ENCODE measurements around the gene SLC39A1.
A peak's percentile ranks its signal among the peaks of the same experiment; 100 is the strongest.

Gene SLC39A1

GRCh38 chr1:153945131-153945794 lies 18.1 kb downstream of the SLC39A1 start:
- H3K4me3 ChIP-seq (ENCODE audit: low read depth, low read length, poor library complexity, severe bottlenecking): peak overlapping the region; percentile 82
- peaks cover 56% of the 10 kb centered on the region for H3K36me3 ChIP-seq (ENCODE audit: insufficient read depth, low read length)
- no peaks in the 10 kb centered on the region for H3K27me3 ChIP-seq (ENCODE audit: insufficient read depth, low read length)
- no peak overlapping the region for H2AFZ ChIP-seq (ENCODE audit: low read length)
- H4K20me1 ChIP-seq (ENCODE audit: insufficient read depth, low read length): no peaks in the 10 kb centered on the region
- peaks cover 7% of the 10 kb centered on the region; the same call in 1 of the 2 replicates for H3K79me2 ChIP-seq (ENCODE audit: insufficient read depth, low read length)
- H3K27ac ChIP-seq (ENCODE audit: low read depth, low read length, poor library complexity, severe bottlenecking): peak overlapping the region; percentile 89
- TF ChIP-seq EZH2 (IDR thresholded peaks at IDR 0.05; ENCODE audit: borderline replicate concordance, low read length) (no peak), CTCF (IDR thresholded peaks at IDR 0.05; ENCODE audit: low read length) (no peak)
- no peaks in the 10 kb centered on the region for H3K9me2 ChIP-seq (ENCODE audit: low read depth, low read length)
- no peaks in the 10 kb centered on the region for H3K9me3 ChIP-seq (ENCODE audit: low read length)
- H3K9ac ChIP-seq (ENCODE audit: low read length): peak overlapping the region; percentile 96
- H3F3A ChIP-seq (ENCODE audit: insufficient read depth, low read length): peaks cover 4% of the 10 kb centered on the region; the same call in 1 of the 2 replicates
- peak overlapping the region; percentile 86 for H3K4me2 ChIP-seq (ENCODE audit: low read length)
- peaks cover 18% of the 10 kb centered on the region for H3K4me1 ChIP-seq (ENCODE audit: insufficient read depth, low read length, severe bottlenecking)

GRCh38 chr1:153944827-153945117 lies 18.6 kb downstream of the SLC39A1 start:
- Histone ChIP-seq H2AFZ (ENCODE audit: low read length) (no peak overlapping the region), H3K79me2 (ENCODE audit: insufficient read depth, low read length) (peaks cover 7% of the 10 kb centered on the region; the same call in 1 of the 2 replicates), H3K4me3 (ENCODE audit: low read depth, low read length, poor library complexity, severe bottlenecking) (peak overlapping the region; percentile 82), H3K4me1 (ENCODE audit: insufficient read depth, low read length, severe bottlenecking) (peaks cover 18% of the 10 kb centered on the region), H3K27me3 (ENCODE audit: insufficient read depth, low read length) (no peaks in the 10 kb centered on the region), H3F3A (ENCODE audit: insufficient read depth, low read length) (peaks cover 4% of the 10 kb centered on the region; the same call in 1 of the 2 replicates), H3K9ac (ENCODE audit: low read length) (peak overlapping the region; percentile 96), H3K36me3 (ENCODE audit: insufficient read depth, low read length) (peaks cover 56% of the 10 kb centered on the region), H3K27ac (ENCODE audit: low read depth, low read length, poor library complexity, severe bottlenecking) (peak overlapping the region; percentile 89), H4K20me1 (ENCODE audit: insufficient read depth, low read length) (no peaks in the 10 kb centered on the region), H3K9me3 (ENCODE audit: low read length) (no peaks in the 10 kb centered on the region), H3K9me2 (ENCODE audit: low read depth, low read length) (no peaks in the 10 kb centered on the region), H3K4me2 (ENCODE audit: low read length) (peak overlapping the region; percentile 86)
- no peak for TF ChIP-seq EZH2 (IDR thresholded peaks at IDR 0.05; ENCODE audit: borderline replicate concordance, low read length)
- no peak for TF ChIP-seq CTCF (IDR thresholded peaks at IDR 0.05; ENCODE audit: low read length)

GRCh38 chr1:153944005-153944826 lies 19.1 kb downstream of the SLC39A1 start:
- H3K27ac ChIP-seq (ENCODE audit: low read depth, low read length, poor library complexity, severe bottlenecking): peak overlapping the region; percentile 89
- peaks cover 18% of the 10 kb centered on the region for H3K4me1 ChIP-seq (ENCODE audit: insufficient read depth, low read length, severe bottlenecking)
- no peaks in the 10 kb centered on the region for H3K9me2 ChIP-seq (ENCODE audit: low read depth, low read length)
- TF ChIP-seq EZH2 (IDR thresholded peaks at IDR 0.05; ENCODE audit: borderline replicate concordance, low read length) (no peak), CTCF (IDR thresholded peaks at IDR 0.05; ENCODE audit: low read length) (no peak)
- no peaks in the 10 kb centered on the region for H3K9me3 ChIP-seq (ENCODE audit: low read length)
- H3K36me3 ChIP-seq (ENCODE audit: insufficient read depth, low read length): peaks cover 60% of the 10 kb centered on the region
- H3K27me3 ChIP-seq (ENCODE audit: insufficient read depth, low read length): no peaks in the 10 kb centered on the region
- H4K20me1 ChIP-seq (ENCODE audit: insufficient read depth, low read length): no peaks in the 10 kb centered on the region
- no peak overlapping the region for H2AFZ ChIP-seq (ENCODE audit: low read length)
- peak overlapping the region; percentile 82 for H3K4me3 ChIP-seq (ENCODE audit: low read depth, low read length, poor library complexity, severe bottlenecking)
- H3K79me2 ChIP-seq (ENCODE audit: insufficient read depth, low read length): peaks cover 7% of the 10 kb centered on the region; the same call in 1 of the 2 replicates
- H3K4me2 ChIP-seq (ENCODE audit: low read length): peak overlapping the region; percentile 86
- H3K9ac ChIP-seq (ENCODE audit: low read length): peak overlapping the region; percentile 96
- H3F3A ChIP-seq (ENCODE audit: insufficient read depth, low read length): peaks cover 4% of the 10 kb centered on the region; the same call in 1 of the 2 replicates

All from OCI-LY1 (cell line).